ENCODE results near the gene KCTD16. TPM values are rescaled to one million over a fixed set of nuclear protein-coding genes. Genes with fewer than 3 reads are reported as not detected.

The KCTD16 gene
- total RNA-seq, 2 experiments from 2014 or later, result 0.19 to 0.32 TPM

GRCh38 chr5:144478565-144478964 lies 307.9 kb downstream of the KCTD16 start:
- POLR2A ChIA-PET, result interaction anchor here (0.6 to 1.5 kb wide), 3 partner anchors 8 to 157 kb away, joined by 3 to 4 read pairs (median 3); no protein-coding TSS in a partner anchor
- BruUV-seq (replicated peaks), result no TSS peak
- H4K20me1 ChIP-seq (ENCODE audit: insufficient read depth, low read length), result no peaks in the 10 kb centered on the region
- intact Hi-C loops (cut with micrococcal nuclease; ENCODE audit: unreplicated experiment), result no loop called here
- H3K36me3 ChIP-seq (ENCODE audit: insufficient read depth, low read length), result no peaks in the 10 kb centered on the region
- TF ChIP-seq CTCF (conservative IDR thresholded peaks at IDR 0.05; ENCODE audit: low read length) (no peak), EZH2phosphoT487 (IDR thresholded peaks at IDR 0.05; ENCODE audit: borderline replicate concordance, low read depth, low read length) (no peak)
- H3K79me2 ChIP-seq (ENCODE audit: insufficient read depth, low read depth, low read length), result no peaks in the 10 kb centered on the region
- no peak for DNase-seq (ENCODE audit: low spot score)
- no peaks in the 10 kb centered on the region for H3K4me1 ChIP-seq (ENCODE audit: insufficient read depth, low read length, poor library complexity, severe bottlenecking)
- no peak overlapping the region for H2AFZ ChIP-seq (ENCODE audit: low read length)
- no peak overlapping the region for H3K4me2 ChIP-seq (ENCODE audit: low read length)
- no peaks in the 10 kb centered on the region for H3K9me3 ChIP-seq (ENCODE audit: low read length)
- H3K27ac ChIP-seq (ENCODE audit: low read depth, low read length, poor library complexity, severe bottlenecking), result no peak overlapping the region
- no peak overlapping the region for H3K4me3 ChIP-seq (ENCODE audit: low read depth, low read length, poor library complexity, severe bottlenecking)
- no peaks in the 10 kb centered on the region for H3K9me2 ChIP-seq (ENCODE audit: insufficient read depth, low read length)
- CTCF ChIA-PET (ENCODE audit: unreplicated experiment), result no interaction called here

- POLR2A ChIA-PET, result no interaction called here
- no peak overlapping the region for H3K27ac ChIP-seq (ENCODE audit: low read depth, low read length, poor library complexity, severe bottlenecking)
- no peaks in the 10 kb centered on the region for H3K79me2 ChIP-seq (ENCODE audit: insufficient read depth, low read depth, low read length)
- CTCF ChIA-PET (ENCODE audit: unreplicated experiment), result no interaction called here
- no peaks in the 10 kb centered on the region for H3K36me3 ChIP-seq (ENCODE audit: insufficient read depth, low read length)
- no peak overlapping the region for H3K4me3 ChIP-seq (ENCODE audit: low read depth, low read length, poor library complexity, severe bottlenecking)
- no peak overlapping the region for H2AFZ ChIP-seq (ENCODE audit: low read length)
- no peaks in the 10 kb centered on the region for H3K9me2 ChIP-seq (ENCODE audit: insufficient read depth, low read length)
- H3K4me1 ChIP-seq (ENCODE audit: insufficient read depth, low read length, poor library complexity, severe bottlenecking), result no peaks in the 10 kb centered on the region
- intact Hi-C loops (cut with micrococcal nuclease; ENCODE audit: unreplicated experiment), result no loop called here
- no peak overlapping the region for H3K4me2 ChIP-seq (ENCODE audit: low read length)
- no peaks in the 10 kb centered on the region for H4K20me1 ChIP-seq (ENCODE audit: insufficient read depth, low read length)
- H3K9me3 ChIP-seq (ENCODE audit: low read length), result no peaks in the 10 kb centered on the region
- DNase-seq (ENCODE audit: low spot score), result no peak
- BruUV-seq (replicated peaks), result no TSS peak
- TF ChIP-seq CTCF (conservative IDR thresholded peaks at IDR 0.05; ENCODE audit: low read length), result no peak
- no peak for TF ChIP-seq EZH2phosphoT487 (IDR thresholded peaks at IDR 0.05; ENCODE audit: borderline replicate concordance, low read depth, low read length)
These were observed 311.2 kb downstream of the KCTD16 start for GRCh38 chr5:144481861-144482260.

- H3K4me1 ChIP-seq (ENCODE audit: insufficient read depth, low read length, poor library complexity, severe bottlenecking), result no peaks in the 10 kb centered on the region
- no peaks in the 10 kb centered on the region for H3K36me3 ChIP-seq (ENCODE audit: insufficient read depth, low read length)
- no TSS peak for BruUV-seq (replicated peaks)
- POLR2A ChIA-PET, result interaction anchor here (0.5 to 0.6 kb wide), 2 partner anchors 61 to 1248 kb away, joined by 3 to 4 read pairs; no protein-coding TSS in a partner anchor
- no peak for TF ChIP-seq EZH2phosphoT487 (IDR thresholded peaks at IDR 0.05; ENCODE audit: borderline replicate concordance, low read depth, low read length)
- TF ChIP-seq CTCF (conservative IDR thresholded peaks at IDR 0.05; ENCODE audit: low read length), result no peak
- H2AFZ ChIP-seq (ENCODE audit: low read length), result no peak overlapping the region
- CTCF ChIA-PET (ENCODE audit: unreplicated experiment), result no interaction called here
- H3K79me2 ChIP-seq (ENCODE audit: insufficient read depth, low read depth, low read length), result no peaks in the 10 kb centered on the region
- DNase-seq (ENCODE audit: low spot score), result no peak
- intact Hi-C loops (cut with micrococcal nuclease; ENCODE audit: unreplicated experiment), result no loop called here
- no peak overlapping the region for H3K4me3 ChIP-seq (ENCODE audit: low read depth, low read length, poor library complexity, severe bottlenecking)
- no peaks in the 10 kb centered on the region for H3K9me3 ChIP-seq (ENCODE audit: low read length)
- H3K4me2 ChIP-seq (ENCODE audit: low read length), result no peak overlapping the region
- no peak overlapping the region for H3K27ac ChIP-seq (ENCODE audit: low read depth, low read length, poor library complexity, severe bottlenecking)
- no peaks in the 10 kb centered on the region for H4K20me1 ChIP-seq (ENCODE audit: insufficient read depth, low read length)
- no peaks in the 10 kb centered on the region for H3K9me2 ChIP-seq (ENCODE audit: insufficient read depth, low read length)
These were observed 313.6 kb downstream of the KCTD16 start for GRCh38 chr5:144484124-144484897.

All from OCI-LY7 (cell line).